Thyroid gland (tissue), 4 donors: Measurements from ENCODE around the gene KRTAP10-5.

ENCODE experiments used
- CTCF ChIP-seq, 6 experiments: fragments of 200-600 bp in 3 of 6; fragments of 450-650 bp in 3 of 6; sonication (generic) in 3 of 6; IDR thresholded peaks; one replicate each; pipeline ENCODE4 v1.5.1; 2016 to 2019; ENCODE audit warnings: antibody characterized with exemption in 6 of 6, mild to moderate bottlenecking in 2 of 6, inconsistent platforms in 1 of 6, moderate library complexity in 1 of 6
- POLR2A ChIP-seq, 2 donors: fragments of 450-650 bp; IDR thresholded peaks; one replicate each; pipeline ENCODE4 v1.6.1; 2017; ENCODE audit warnings: antibody characterized with exemption in 2 of 2, mild to moderate bottlenecking in 2 of 2, moderate library complexity in 1 of 2

- TF ChIP-seq POLR2A (IDR thresholded peaks at IDR 0.05), result no peak
- TF ChIP-seq CTCF (IDR thresholded peaks at IDR 0.05), result no peak
These were observed 22.7 kb downstream of the KRTAP10-5 start for GRCh38 chr21:44557491-44558328.
